DND-41 (cell line): ENCODE measurements around the gene KIT.

Experiments
- ATAC-seq: fragments of 200-7000 bp; cut with Tn5 transposase; 3 replicates; pipeline ENCODE4 v1.9.1; 2021; ENCODE audit warnings: low read depth; ENCODE audit not compliant: insufficient read depth
- DNase-seq: peaks from one replicate; pipeline ENCODE4 v3.0.0-alpha.2; 2020
- H2AFZ ChIP-seq: 2 replicates; pipeline ENCODE4 v1.6.0; 2012; ENCODE audit warnings: low read depth, low read length
- H3K27ac ChIP-seq: 2 replicates; pipeline ENCODE4 v1.5.1; 2012; ENCODE audit warnings: low read length, inconsistent platforms
- H3K27me3 ChIP-seq: fragments of 200-600 bp; sonication (generic); 2 replicates; pipeline ENCODE4 v1.6.0; 2012; ENCODE audit warnings: low read length, mild to moderate bottlenecking, inconsistent platforms; ENCODE audit not compliant: insufficient read depth, poor library complexity
- H3K36me3 ChIP-seq: 2 replicates; pipeline ENCODE4 v1.5.1; 2012; ENCODE audit warnings: low read length, inconsistent platforms; ENCODE audit not compliant: insufficient read depth
- H3K4me1 ChIP-seq: 2 replicates; pipeline ENCODE4 v1.5.1; 2012; ENCODE audit warnings: mild to moderate bottlenecking, low read length; ENCODE audit not compliant: insufficient read depth
- H3K4me2 ChIP-seq: 2 replicates; pipeline ENCODE4 v1.6.0; 2012; ENCODE audit warnings: mild to moderate bottlenecking, moderate library complexity, low read length, inconsistent platforms; ENCODE audit not compliant: insufficient read depth
- H3K4me3 ChIP-seq, 2 experiments: fragments of 200-600 bp in 1 of 2; shearing (Covaris generic) in 1 of 2; 2 replicates each; pipeline ENCODE4 v1.5.1; 2012 to 2016; ENCODE audit warnings: inconsistent platforms in 2 of 2, low read length in 2 of 2, mild to moderate bottlenecking in 2 of 2, low read depth in 1 of 2, moderate library complexity in 1 of 2
- H3K79me2 ChIP-seq: 2 replicates; pipeline ENCODE4 v1.6.0; 2012; ENCODE audit warnings: low read length, inconsistent platforms; ENCODE audit not compliant: insufficient read depth
- H3K9ac ChIP-seq: 2 replicates; pipeline ENCODE4 v1.6.0; 2012; ENCODE audit warnings: low read depth, mild to moderate bottlenecking, inconsistent platforms, low read length, moderate library complexity
- H3K9me3 ChIP-seq: 2 replicates; pipeline ENCODE4 v1.5.1; 2012; ENCODE audit warnings: low read length, moderate library complexity, mild to moderate bottlenecking, inconsistent platforms; ENCODE audit not compliant: insufficient read depth, severe bottlenecking
- H4K20me1 ChIP-seq: 2 replicates; pipeline ENCODE4 v1.6.0; 2012; ENCODE audit warnings: low read length; ENCODE audit not compliant: insufficient read depth
- CTCF ChIP-seq: IDR thresholded peaks from 2 replicates; pipeline ENCODE4 v1.5.1; 2012; ENCODE audit warnings: borderline replicate concordance, low read length, moderate library complexity, mild to moderate bottlenecking; ENCODE audit not compliant: poor library complexity, severe bottlenecking; ENCODE audit errors: extremely low read depth
- EZH2 ChIP-seq: IDR thresholded peaks from 3 replicates; pipeline ENCODE4 v1.6.1; 2012; ENCODE audit warnings: borderline replicate concordance, low read depth, mild to moderate bottlenecking, moderate library complexity, low read length, inconsistent platforms; ENCODE audit not compliant: severe bottlenecking

Gene KIT

GRCh38 chr4:54714631-54715030 lies 56.9 kb downstream of the KIT start:
- H3K4me2 ChIP-seq = no peak overlapping the region
- H3K36me3 ChIP-seq = no peaks in the 10 kb centered on the region
- no peaks in the 10 kb centered on the region for H3K4me1 ChIP-seq
- no peak overlapping the region for H3K27ac ChIP-seq
- no peak overlapping the region for H3K9ac ChIP-seq
- no peak for DNase-seq
- TF ChIP-seq CTCF = no peak
- no peak for TF ChIP-seq EZH2
- no peak for ATAC-seq
- no peak overlapping the region for H3K4me3 ChIP-seq
- H4K20me1 ChIP-seq = no peaks in the 10 kb centered on the region
- H2AFZ ChIP-seq = no peak overlapping the region
- H3K27me3 ChIP-seq = no peaks in the 10 kb centered on the region
- no peaks in the 10 kb centered on the region for H3K79me2 ChIP-seq
- no peaks in the 10 kb centered on the region for H3K9me3 ChIP-seq

GRCh38 chr4:54716478-54717065 lies 58.8 kb downstream of the KIT start:
- Histone ChIP-seq H3K4me2 (no peak overlapping the region), H3K27ac (no peak overlapping the region), H2AFZ (no peak overlapping the region), H3K9ac (no peak overlapping the region), H3K4me1 (no peaks in the 10 kb centered on the region), H3K4me3 (no peak overlapping the region), H3K27me3 (no peaks in the 10 kb centered on the region), H3K9me3 (no peaks in the 10 kb centered on the region), H3K36me3 (no peaks in the 10 kb centered on the region), H4K20me1 (no peaks in the 10 kb centered on the region), H3K79me2 (no peaks in the 10 kb centered on the region)
- TF ChIP-seq CTCF (no peak), EZH2 (no peak)
- DNase-seq (no peak), ATAC-seq (no peak)

GRCh38 chr4:54717694-54718093 lies 59.9 kb downstream of the KIT start:
- H3K4me2 ChIP-seq = no peak overlapping the region
- DNase-seq (no peak), ATAC-seq (no peak)
- H3K9me3 ChIP-seq = no peaks in the 10 kb centered on the region
- TF ChIP-seq EZH2 (no peak), CTCF (no peak)
- no peak overlapping the region for H3K27ac ChIP-seq
- H3K4me3 ChIP-seq = no peak overlapping the region
- H3K79me2 ChIP-seq = no peaks in the 10 kb centered on the region
- H3K9ac ChIP-seq = no peak overlapping the region
- no peaks in the 10 kb centered on the region for H3K36me3 ChIP-seq
- H4K20me1 ChIP-seq = no peaks in the 10 kb centered on the region
- no peak overlapping the region for H2AFZ ChIP-seq
- H3K27me3 ChIP-seq = no peaks in the 10 kb centered on the region
- H3K4me1 ChIP-seq = no peaks in the 10 kb centered on the region

- no peak overlapping the region for H3K4me2 ChIP-seq
- H3K4me1 ChIP-seq = no peaks in the 10 kb centered on the region
- H3K79me2 ChIP-seq = no peaks in the 10 kb centered on the region
- H3K27me3 ChIP-seq = no peaks in the 10 kb centered on the region
- no peaks in the 10 kb centered on the region for H3K36me3 ChIP-seq
- no peak overlapping the region for H2AFZ ChIP-seq
- no peaks in the 10 kb centered on the region for H3K9me3 ChIP-seq
- no peak for ATAC-seq
- no peak overlapping the region for H3K27ac ChIP-seq
- H3K9ac ChIP-seq = no peak overlapping the region
- no peak for DNase-seq
- TF ChIP-seq CTCF = no peak
- no peaks in the 10 kb centered on the region for H4K20me1 ChIP-seq
- H3K4me3 ChIP-seq = no peak overlapping the region
Observed at GRCh38 chr4:54719378-54719777, 61.6 kb downstream of the KIT start.
